NCI-H1092 treated with DMSO at 0.1 percent for 48 hours (cell line): ENCODE data around the gene LMBRD1.
"Not testable (repeated sequence)": the region's sequence is repeated elsewhere in the genome, so short reads cannot be mapped to it uniquely, and the experiment has no call there.

ENCODE experiments used
- DNase-seq: peaks from one replicate; lab custom pipeline; 2025; lab: John Stamatoyannopoulos, UW

Gene LMBRD1

GRCh38 chr6:69796073-69796641 is 653 bp downstream of the LMBRD1 start:
- DNase-seq: peak; percentile 30

GRCh38 chr6:69795469-69796072 is 1.2 kb downstream of the LMBRD1 start:
- DNase-seq: no peak

GRCh38 chr6:69792292-69792691 is 4.5 kb downstream of the LMBRD1 start:
- no peak for DNase-seq

GRCh38 chr6:69791065-69791471 is 5.7 kb downstream of the LMBRD1 start:
- no peak for DNase-seq

DNA sequence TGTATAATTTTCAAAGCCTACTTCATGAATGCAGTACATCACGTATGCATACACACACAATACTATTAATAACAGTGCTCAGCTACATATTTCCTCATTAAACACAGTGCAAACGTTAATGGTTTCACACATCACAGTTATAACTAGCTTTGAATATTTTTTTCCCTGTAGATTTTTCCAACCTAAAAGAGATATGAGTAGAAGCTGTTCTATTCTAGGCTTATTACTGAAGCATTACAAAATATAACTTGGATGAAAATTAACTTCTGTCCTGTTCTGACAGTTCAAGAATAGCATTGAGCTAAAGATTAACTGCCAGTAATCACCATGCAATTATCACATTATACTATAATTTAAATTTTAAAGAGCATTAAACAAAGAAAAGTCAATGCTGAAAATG is 6.2 kb downstream of the LMBRD1 start:
- DNase-seq: no peak

DNA sequence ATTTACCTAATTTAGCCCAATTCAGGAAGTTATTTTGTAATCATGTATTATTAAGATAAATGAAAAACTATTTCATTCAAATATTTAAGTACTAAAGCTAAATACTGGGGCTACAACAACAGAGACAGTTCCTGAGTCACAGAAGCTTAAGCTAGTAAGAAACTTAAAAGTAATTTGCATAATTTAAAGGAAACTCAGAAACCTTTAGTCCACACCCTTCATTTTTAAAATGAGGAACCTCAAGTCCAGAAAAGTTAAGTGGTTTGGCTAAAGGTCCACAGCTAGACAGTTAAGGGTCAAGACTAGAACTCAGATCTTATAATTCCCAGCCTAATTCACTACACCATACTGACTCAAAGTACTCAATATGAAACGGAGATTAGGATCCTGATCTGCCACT is 7.2 kb downstream of the LMBRD1 start:
- DNase-seq: no peak

DNA sequence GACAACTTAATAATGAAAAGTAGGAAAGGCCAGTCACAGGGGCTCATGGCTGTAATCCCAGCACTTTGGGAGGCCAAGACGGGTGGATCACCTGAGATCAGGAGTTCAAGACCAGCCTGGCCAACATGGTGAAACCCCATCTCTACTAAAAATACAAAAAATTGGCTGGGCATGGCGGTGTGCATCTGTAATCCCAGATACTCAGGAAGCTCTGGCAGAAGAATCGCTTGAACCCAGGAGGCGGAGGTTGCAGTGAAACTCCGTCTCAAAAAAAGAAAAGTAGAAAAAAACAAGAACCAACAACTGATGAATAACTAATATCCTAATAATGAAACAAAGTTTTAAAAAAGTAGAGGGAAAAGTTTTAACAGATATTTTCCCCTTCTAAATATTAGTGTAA is 9.4 kb downstream of the LMBRD1 start:
- DNase-seq: not testable (repeated sequence)

- DNase-seq: no peak
These were observed 11.1 kb downstream of the LMBRD1 start for GRCh38 chr6:69785697-69786096.

- no peak for DNase-seq
These were observed 12.0 kb downstream of the LMBRD1 start for GRCh38 chr6:69784595-69785377.

DNA sequence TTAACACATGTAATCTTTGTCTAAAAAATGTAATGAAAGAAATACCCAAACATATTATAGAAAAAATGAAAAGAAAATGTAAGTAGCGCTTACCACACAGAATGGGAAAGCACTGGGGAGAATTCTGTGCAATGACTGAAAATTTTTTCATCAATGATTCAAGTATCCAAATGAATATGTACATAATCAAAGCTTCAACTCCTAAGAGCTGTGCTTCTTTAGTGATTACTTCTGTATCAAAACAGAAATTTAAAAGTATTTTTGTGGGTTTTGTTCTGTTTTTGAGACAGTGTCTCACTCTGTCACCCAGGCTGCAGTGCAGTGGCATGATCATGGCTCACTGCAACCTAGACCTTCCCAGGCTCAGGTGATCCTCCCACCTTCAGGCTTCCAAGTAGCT is 13.7 kb downstream of the LMBRD1 start:
- no peak for DNase-seq

DNA sequence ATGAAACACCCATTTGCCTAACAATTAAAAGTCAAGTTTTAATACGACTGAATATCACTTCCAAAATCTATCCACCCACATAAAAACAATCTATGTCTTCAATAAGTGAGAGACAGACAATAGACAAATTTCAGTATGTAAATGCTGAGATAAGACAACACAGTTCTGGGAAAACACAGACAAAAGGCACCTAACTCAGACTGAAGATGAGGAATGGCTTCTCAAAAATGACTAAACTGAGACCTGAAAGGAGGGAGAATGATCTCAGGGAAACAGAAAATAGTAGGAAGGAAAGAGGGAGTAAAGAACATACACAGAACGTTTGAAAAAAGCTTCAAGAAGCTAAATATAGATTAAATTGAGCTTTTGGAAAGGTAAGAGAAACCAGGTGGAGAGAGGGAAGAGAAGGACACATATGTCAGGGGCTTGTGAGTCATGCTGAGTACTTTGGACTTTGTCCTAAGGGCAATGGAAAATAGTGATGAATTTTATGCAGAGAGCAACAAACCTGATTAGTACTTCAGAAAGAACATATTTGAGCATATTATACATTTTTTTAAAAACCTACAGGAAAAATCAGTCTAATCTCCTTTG is 16.1 kb downstream of the LMBRD1 start:
- no peak for DNase-seq

DNA sequence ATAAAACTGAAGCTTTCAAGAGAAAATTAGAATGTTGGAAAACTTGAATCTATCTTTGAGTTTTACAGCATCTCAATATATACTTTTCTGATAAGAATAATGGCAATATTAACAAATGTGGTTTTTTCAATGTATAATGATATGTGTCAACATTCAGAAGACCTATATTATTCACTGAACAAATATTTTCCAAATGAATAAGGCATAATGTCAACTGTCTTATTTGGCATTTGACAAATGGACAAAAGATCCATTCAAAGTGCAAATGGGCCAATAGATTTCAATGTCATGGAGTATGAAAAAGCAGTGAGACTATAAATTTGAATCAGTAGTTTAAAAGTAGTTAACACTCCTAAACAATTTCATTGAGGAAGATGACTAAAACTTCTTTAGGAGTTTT is 20.9 kb downstream of the LMBRD1 start:
- no peak for DNase-seq

GRCh38 chr6:69775585-69775849 is 21.3 kb downstream of the LMBRD1 start:
- DNase-seq: no peak

DNA sequence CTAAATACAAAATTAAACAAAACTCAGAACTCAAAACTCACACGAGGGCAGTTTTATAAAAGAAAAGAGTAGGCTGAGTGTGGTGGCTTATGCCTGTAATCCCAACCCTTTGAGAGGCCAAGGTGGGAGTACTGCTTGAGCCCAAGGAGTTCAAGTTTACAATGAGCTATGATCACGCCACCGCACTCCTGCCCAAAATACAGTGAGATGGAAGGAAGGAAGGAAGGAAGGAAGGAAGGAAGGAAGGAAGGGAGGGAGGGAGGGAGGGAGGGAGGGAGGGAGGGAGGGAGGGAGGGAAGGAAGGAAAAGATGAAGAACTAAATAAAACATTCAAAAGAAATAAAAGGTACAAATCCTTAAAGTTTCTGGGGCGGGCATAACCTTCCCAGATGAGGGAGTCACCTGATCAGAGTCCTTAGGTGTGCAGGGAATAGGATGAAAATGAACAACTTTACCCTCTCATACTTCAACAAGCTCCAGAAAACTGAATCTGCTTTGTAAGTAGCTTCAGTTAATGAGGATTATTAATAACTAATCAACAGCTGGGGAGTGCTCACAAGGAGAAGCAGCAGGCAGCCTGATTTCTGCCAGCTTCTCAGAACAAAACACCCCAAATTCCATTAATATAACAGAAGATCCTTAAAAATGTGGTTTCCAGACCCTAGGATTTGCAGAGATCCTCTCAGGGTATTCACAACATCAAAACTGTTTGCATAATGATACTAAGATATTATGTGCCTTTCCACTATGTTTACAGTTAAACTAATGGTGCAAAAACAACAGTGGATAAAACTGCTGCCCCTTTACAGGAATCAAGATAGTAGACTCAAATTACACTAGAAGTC is 21.8 kb downstream of the LMBRD1 start:
- DNase-seq: no peak

DNA sequence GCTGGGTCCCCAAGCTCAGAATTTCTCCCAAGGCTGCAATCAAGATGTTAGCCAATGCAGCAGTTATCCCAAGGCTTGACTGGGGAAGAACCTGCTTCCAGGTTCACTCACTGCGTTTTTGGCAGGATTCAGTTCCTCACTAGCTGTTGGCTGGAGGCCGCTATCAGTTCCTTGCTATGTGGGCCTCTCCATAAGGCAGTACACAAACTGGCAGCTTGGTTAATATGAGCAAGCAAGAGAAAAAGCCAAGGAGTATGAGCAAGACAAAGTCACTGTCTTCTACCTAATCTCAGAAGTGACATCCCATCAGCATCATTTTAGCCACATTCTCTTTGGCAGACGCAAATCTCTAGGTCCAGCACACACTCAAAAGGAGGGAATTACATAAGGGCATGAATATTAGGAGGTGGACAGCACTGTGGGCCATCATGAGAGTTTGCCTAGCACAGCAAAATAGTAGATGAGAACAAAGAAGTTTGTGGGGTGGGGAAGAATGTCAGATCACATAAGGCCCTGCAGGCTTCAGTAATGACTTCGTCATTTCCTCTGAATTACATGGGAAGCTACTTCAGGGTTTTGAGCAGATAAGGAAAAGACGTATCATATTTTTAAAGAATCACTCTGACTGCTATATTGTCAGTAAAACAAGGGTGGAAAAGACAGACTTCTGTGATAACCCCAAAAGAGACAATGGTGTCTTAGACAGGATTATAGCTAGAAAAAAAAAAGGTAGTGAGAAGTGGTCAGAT is 25.5 kb downstream of the LMBRD1 start:
- no peak for DNase-seq

- no peak for DNase-seq
These were observed 28.1 kb downstream of the LMBRD1 start for GRCh38 chr6:69768664-69769063.

- no peak for DNase-seq
These were observed 33.0 kb downstream of the LMBRD1 start for GRCh38 chr6:69763763-69764162.

- no peak for DNase-seq
These were observed 35.0 kb downstream of the LMBRD1 start for GRCh38 chr6:69761853-69762252.

DNA sequence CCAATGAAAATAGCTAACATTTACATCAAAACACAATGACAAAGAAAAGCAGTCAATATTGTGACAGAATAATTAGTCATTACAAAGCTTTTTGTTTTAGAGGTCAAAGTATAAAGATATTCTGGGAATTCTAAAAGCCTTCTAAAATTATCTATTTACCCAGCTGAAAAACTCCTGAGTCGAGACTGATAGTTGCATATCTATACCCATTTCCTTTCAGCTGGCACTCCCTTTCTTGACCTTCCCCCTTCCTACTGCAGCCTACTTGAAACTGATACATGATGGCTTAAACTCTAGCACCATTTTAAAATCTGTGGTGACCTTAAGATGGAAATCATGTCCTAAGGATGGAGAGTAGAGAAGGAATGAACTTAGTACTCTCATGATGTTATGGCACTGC is 38.6 kb downstream of the LMBRD1 start:
- DNase-seq: no peak

DNA sequence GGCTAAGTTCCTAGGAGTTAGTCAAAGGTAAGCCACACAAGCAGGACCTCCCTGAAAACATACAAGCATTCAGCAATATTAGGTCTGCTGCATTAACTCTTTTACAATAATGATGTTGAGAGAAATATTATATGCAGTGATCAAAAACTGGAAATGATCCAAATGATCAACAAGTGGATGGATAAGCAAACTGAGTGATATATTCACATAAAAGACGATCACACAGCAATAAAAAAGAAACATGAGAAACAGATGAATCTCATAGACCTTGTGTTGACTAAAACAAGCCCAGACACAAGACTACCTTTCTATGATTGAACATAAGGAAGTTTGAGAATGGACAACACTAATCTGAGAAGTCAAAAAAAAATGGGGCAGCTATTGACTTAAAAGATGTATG is 39.9 kb downstream of the LMBRD1 start:
- DNase-seq: no peak

DNA sequence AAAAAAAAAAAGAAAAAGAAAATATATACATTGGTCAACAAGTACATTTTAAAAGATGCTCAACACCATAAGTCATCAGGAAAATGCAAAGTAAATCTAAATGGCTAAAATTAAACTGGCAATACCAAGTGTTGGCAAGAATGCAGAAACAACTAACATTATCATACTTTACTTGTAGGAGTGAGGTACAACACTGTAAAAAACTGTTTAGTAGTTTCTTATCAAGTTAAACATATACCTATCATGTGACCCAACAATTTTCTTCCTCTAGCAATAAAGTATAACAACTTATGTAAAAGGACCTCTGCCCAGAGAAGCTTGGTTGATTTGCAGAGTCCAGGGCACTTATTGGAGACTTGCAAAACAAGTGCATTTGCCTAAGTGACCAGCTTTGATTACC is 40.4 kb downstream of the LMBRD1 start:
- DNase-seq: no peak

GRCh38 chr6:69735027-69735426 is 61.8 kb downstream of the LMBRD1 start:
- no peak for DNase-seq
